HG03135 (cell line): ENCODE data around the gene TRPM3.
"Not testable (repeated sequence)": the region's sequence is repeated elsewhere in the genome, so short reads cannot be mapped to it uniquely, and the experiment has no call there.

Experiments
- ATAC-seq: cut with Tn5 transposase; IDR thresholded peaks from one replicate; pipeline ENCODE4 v1.9.1; 2021; ENCODE audit warnings: mild to moderate bottlenecking, moderate library complexity; ENCODE audit not compliant: unreplicated experiment

Gene TRPM3

GRCh38 chr9:70679845-70680244 is 441.6 kb downstream of the TRPM3 start:
- ATAC-seq: no peak

DNA sequence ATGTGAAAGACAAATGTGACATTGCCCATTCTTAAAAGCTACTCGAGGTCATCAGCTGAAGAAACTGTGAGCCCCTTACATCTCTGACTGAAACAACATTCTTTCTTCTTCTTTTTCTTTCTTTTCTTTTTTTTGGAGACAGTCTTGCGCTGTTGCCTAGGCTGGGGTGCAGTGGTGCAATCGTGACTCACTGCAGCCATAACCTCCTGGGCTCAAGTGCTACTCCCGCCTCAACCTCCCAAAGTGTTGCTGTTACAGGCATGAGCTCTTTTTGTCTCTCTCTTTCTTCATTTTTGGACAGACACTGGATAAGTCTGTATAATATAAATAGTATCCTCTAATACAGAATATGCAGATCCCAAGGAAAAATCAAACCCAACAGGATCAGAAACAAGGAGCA is 443.3 kb downstream of the TRPM3 start:
- ATAC-seq: no peak

DNA sequence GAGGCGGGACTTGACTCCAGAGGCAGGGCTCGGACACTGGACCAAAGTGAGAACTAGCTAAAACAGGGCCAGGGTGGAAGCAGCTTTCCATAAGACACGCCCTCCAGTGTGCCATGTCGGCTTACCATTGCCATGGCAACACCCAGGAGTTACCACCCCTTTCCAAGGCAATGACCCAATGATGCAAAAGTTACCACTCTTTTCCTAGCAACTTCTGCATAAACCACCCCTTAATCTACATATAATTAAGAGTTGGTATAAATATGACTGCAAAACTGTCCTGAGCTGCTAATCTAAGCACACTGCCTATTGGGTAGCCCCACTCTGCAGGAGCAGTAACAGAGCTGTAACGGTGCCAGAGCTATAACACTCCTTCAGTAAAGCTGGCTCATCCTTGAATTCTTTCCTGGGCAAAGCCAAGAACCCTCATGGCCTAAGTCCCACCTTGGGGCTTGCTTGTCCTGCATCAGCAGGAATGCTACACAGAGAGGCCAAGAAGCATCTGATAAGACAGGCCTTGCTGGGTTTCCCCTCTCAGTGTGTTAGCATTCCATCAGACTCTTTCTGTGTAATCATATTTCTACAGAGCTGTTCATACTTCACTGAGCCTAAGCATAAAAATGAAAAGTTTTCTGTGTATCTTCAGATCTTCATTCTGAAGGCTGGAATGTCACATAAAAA is 444.2 kb downstream of the TRPM3 start:
- ATAC-seq: no peak

DNA sequence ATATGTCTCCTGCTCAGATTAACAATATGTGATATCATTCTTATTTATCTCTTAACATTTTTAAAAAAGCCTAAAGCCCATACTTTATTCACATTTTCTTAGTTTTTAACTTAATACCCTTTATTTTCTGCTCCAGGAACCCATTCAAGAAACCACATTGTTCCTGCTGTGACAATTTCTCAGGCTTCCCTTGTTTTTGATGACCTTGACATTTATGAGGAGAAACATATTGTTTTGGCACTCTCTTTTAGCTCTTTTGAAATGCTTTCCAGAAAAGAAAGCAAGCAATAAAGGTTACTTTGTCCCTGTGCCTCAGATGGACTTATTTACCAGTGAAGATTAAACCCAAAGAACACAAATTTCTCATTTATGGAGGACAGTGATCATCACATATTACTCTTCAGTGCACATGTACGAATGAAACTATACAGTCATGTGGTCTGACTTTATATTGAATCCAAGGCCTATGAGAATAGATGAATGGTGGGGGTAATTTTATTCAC is 445.5 kb downstream of the TRPM3 start:
- no peak for ATAC-seq

- no peak for ATAC-seq
Observed at GRCh38 chr9:70673844-70674243, 447.6 kb downstream of the TRPM3 start.

DNA sequence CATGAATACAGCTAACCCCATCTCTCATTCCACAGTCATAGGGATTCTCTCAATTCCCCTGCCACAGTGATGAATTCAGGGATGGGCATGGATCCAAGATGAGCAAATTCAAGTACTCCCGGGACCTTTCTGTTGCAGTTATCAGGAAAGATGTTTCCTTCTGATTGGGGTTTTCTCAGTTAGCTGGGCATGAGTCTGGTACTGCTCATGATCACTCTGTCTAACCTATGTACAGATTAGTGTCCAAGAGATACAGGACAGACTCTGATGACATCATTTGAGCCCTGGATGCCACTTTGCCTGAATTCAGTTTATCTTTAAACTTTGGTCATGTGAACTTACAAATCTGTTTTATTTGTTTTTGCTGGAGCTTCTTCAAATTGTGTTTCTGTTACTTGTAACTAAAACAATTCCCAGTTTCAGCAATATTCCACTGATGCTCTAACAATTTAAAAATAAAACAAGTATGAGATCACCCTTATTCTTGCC is 449.2 kb downstream of the TRPM3 start:
- ATAC-seq: no peak

DNA sequence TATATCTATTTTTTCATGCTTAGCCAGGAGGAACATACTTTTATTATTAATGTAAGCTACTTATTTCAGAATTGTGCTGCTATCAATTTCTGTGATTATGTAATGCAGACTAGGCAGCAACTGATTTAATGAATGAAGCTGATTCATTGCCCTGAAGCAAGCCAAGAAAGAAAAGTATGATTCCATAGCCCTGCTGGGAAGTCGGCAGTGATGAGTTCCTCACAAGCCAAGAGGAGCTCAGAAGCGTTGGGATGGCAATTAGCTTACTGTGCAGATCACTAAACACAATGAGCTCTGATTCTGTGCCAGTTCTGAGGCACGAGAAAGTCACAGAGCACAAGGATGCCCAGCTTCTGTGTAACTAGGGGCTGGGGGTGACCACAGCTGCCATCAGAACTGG is 452.7 kb downstream of the TRPM3 start:
- no peak for ATAC-seq

- ATAC-seq: no peak
Observed at GRCh38 chr9:70658765-70659164, 462.7 kb downstream of the TRPM3 start.

GRCh38 chr9:70656281-70656680 is 465.1 kb downstream of the TRPM3 start:
- ATAC-seq: no peak

GRCh38 chr9:70654144-70654543 is 467.3 kb downstream of the TRPM3 start:
- no peak for ATAC-seq

DNA sequence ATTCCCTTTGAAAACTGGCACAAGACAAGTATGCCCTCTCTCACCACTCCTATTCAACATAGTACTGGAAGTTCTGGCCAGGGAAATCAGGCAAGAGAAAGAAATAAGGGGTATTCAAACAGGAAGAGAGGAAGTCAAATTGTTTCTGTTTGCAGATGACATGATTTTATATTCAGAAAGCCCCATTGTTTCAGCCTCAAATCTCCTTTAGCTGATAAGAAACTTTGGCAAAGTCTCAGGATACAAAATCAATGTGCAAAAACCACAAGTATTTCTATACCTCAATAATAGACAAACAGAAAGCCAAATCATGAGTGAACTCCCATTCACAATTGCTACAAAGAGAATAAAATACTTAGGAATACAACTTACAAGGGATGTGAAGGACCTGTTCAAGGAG is 476.8 kb downstream of the TRPM3 start:
- ATAC-seq: not testable (repeated sequence)

- ATAC-seq: no peak
Observed at GRCh38 chr9:70642341-70642740, 479.1 kb downstream of the TRPM3 start.

- no peak for ATAC-seq
Observed at GRCh38 chr9:70641631-70642030, 479.8 kb downstream of the TRPM3 start.

GRCh38 chr9:70641031-70641430 is 480.4 kb downstream of the TRPM3 start:
- no peak for ATAC-seq

- ATAC-seq: no peak
Observed at GRCh38 chr9:70639853-70640814, 481.3 kb downstream of the TRPM3 start.

GRCh38 chr9:70635790-70636189 is 485.6 kb downstream of the TRPM3 start:
- no peak for ATAC-seq

GRCh38 chr9:70634696-70635095 is 486.7 kb downstream of the TRPM3 start:
- no peak for ATAC-seq

DNA sequence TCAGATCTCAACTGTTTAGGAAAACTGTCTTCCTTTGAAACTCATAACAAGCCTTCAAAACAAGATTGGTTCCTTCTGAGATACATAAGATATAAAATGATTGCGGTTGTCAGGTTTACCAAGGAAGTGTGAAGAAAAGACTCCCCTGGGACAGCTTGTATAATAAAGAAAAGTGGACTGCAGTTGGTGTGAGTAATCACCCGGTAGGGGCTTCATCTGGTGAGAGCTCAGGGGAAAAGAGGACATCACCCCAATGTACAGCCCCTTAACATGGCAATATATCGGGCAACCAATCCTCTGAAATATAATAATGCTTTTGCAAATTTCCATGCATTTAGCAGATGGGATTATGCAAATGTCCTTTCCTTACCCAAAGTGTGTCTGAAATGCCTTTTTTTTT is 490.4 kb downstream of the TRPM3 start:
- ATAC-seq: no peak

DNA sequence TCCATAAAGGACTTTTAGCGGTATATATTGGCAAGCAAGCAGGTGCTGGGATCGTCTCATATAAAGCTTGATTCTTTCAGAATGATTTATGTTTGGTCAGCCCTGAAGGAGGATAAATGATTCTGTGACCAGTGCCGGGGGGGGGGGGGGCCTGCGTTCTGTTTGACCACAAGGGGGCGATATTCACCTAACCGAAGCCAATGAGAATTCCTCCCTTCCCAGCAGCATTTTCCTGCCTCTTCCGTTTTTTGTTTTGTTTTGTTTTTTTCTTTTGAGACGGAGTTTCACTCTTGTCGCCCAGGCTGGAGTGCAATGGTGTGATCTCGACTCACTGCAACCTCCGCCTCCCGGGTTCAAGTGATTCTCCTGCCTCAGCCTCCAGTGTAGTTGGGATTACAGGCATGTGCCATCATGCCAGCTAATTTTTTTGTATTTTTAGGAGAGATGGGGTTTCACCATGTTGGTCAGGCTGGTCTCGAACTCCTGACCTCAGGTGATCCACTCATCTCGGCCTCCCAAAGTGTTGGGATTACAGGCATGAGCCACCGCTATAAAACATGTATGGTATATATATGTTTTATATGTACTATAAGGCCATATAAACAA is 492.2 kb downstream of the TRPM3 start:
- not testable (repeated sequence) for ATAC-seq

DNA sequence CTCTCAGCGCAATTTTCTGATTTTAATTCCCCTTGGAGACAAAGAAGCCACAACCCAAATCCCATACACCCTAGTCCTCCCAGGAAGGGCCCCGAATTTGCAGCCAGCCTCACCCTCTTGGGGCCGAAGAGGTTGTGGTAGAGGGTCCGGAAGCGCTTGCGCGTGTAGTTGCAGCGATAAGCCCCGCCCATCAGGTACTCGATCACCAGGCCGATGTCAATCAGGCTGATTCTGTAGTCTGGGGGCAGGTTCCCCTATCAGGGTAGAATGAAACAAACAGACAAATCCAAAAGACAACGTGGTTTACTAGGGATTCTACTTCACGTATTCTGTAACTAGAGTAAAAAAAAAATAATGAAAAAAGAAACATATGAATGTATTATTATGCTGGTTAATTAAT is 496.3 kb downstream of the TRPM3 start:
- no peak for ATAC-seq

DNA sequence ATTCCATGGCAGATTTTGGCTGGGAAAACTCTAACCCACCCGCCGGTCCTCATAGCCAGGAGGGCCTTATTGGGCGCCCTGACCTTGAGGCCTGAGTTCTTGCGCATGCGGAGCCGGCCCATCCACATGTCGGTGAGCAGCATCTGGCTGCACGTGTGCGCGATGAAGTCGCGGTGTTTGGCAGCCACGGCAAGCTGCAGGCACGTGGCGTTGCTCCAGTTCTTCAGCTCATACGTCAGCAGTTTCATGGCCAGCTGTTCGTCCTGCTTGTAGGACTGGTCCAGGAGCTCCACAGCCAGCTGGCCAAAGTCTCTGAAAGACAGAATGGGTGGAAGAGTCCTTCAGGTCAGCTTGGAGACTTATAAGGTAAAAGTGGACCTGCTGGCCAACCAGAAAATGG is 502.6 kb downstream of the TRPM3 start:
- no peak for ATAC-seq
